Parathyroid adenoma (tissue), 2 donors: Measurements from ENCODE around the gene PLXNA2.

Experiments used
- H2AFZ ChIP-seq: fragments of 300-600 bp; sonication (generic); one replicate; pipeline ENCODE4 v1.7.0; 2017; ENCODE audit warnings: antibody characterized with exemption, mild to moderate bottlenecking
- H3K27ac ChIP-seq: fragments of 300-600 bp; sonication (generic); one replicate; pipeline ENCODE4 v1.7.0; 2017
- H3K27me3 ChIP-seq: fragments of 300-600 bp; sonication (generic); one replicate; pipeline ENCODE4 v1.7.0; 2017; ENCODE audit warnings: low read length; ENCODE audit not compliant: control insufficient read depth, insufficient read depth
- H3K36me3 ChIP-seq: fragments of 300-600 bp; sonication (generic); one replicate; pipeline ENCODE4 v1.7.0; 2017; ENCODE audit warnings: low read length; ENCODE audit not compliant: control insufficient read depth, insufficient read depth
- H3K4me1 ChIP-seq: fragments of 300-600 bp; sonication (generic); one replicate; pipeline ENCODE4 v1.7.0; 2017; ENCODE audit warnings: control low read depth
- H3K4me2 ChIP-seq: fragments of 300-600 bp; sonication (generic); one replicate; pipeline ENCODE4 v1.7.0; 2017; ENCODE audit warnings: low read length
- H3K4me3 ChIP-seq: fragments of 300-600 bp; sonication (generic); one replicate; pipeline ENCODE4 v1.7.0; 2017; ENCODE audit warnings: low read depth, low read length
- H3K79me2 ChIP-seq: fragments of 300-600 bp; sonication (generic); one replicate; pipeline ENCODE4 v1.7.0; 2017; ENCODE audit warnings: control low read depth
- H3K9ac ChIP-seq: fragments of 300-600 bp; sonication (generic); one replicate; pipeline ENCODE4 v1.7.0; 2017; ENCODE audit warnings: mild to moderate bottlenecking
- H3K9me3 ChIP-seq: fragments of 300-600 bp; sonication (generic); one replicate; pipeline ENCODE4 v1.7.0; 2017; ENCODE audit warnings: low read length; ENCODE audit not compliant: control insufficient read depth
- TF ChIP-seq, protein P1 (sequence below): fragments of 300-600 bp; sonication (generic); IDR thresholded peaks from one replicate; pipeline ENCODE4 v1.7.0; 2017; ENCODE audit warnings: antibody characterized with exemption, mild to moderate bottlenecking
- donor health status: primary hyperparathyroidism.

PLXNA2 gene

DNA sequence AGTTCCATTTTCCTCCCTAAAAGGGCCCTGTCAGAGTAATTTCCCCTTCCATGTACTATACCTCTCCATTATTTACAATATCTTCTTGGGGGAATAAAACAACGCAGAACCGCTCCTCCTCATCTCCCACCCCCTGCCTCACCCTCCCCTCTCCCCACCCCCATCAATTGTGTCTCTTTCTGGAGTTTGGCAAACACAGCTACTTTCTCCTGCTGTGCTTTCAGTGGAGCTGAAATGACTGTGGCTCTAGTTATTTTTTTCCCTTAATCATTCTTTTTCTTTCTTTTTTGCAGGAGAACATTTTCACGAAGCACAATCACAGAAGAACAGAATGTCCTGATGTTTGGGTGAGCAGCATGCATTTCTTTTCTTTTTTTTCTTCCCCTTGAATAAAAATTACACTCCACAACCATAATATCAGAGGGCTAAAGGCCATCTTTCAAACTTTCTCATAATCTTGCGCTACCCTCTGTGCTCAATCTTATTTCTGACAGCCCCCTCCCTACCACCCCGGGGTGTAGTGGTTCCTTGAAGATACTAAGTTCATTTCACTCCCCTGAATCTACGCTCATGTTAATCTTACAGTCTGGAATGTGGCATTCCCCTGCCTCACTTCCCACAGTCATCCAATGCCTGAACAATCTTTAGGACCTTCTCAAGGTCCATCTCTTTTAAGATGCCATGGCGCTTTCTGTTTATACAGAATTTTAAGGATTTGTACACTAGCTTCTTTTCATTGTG lies 8.8 kb upstream of the PLXNA2 start:
- H3K27ac ChIP-seq = no peak overlapping the region

DNA sequence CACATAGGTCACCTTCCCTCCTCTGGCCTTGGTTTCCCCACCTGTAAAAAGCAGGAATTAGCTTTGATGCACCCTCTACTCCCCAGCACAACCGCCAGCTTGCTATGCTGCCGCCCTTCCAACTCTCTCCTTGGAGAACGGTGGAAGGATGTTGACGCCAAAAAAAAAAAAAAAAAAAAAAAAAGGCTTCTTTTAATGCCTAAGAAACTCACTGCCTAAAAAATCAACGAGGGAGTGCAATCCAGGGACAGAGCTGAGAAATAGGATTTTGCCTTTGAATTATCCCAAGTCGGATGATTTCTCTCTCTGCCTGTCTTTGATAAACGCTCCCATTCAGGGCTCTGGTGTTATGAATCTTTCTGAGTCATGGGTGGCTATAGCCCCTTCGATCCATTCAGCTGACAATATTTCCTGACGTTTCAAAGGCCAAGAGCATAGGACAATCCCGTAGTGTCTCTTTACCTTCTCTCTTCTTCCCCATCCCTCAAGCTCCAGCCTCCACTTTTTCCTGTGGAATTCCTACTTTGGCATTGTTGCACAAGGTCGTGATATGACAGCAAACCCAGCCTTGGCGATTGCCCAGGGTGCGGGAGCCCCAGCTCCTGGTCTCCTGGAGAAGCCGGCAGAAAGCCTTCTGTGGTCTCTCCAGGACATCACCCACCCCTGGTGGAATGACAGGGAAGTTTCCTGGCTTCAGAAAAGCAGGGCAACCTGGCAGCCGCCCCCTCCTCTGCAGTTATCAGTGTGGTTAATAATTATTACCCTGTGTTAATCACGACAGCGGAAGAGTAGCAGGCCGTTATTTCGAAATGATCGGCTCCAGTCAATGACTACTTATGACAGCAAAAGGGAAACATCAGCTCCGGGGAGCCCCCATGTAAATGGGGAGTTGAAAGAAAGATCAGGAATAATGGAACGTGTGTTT lies 8.0 kb upstream of the PLXNA2 start:
- no peaks in the 10 kb centered on the region for H3K9me3 ChIP-seq
- H3K9ac ChIP-seq = no peak overlapping the region
- no peak overlapping the region for H3K4me2 ChIP-seq
- no peaks in the 10 kb centered on the region for H3K4me1 ChIP-seq
- no peak overlapping the region for H3K4me3 ChIP-seq
- TF ChIP-seq, protein P1, sequence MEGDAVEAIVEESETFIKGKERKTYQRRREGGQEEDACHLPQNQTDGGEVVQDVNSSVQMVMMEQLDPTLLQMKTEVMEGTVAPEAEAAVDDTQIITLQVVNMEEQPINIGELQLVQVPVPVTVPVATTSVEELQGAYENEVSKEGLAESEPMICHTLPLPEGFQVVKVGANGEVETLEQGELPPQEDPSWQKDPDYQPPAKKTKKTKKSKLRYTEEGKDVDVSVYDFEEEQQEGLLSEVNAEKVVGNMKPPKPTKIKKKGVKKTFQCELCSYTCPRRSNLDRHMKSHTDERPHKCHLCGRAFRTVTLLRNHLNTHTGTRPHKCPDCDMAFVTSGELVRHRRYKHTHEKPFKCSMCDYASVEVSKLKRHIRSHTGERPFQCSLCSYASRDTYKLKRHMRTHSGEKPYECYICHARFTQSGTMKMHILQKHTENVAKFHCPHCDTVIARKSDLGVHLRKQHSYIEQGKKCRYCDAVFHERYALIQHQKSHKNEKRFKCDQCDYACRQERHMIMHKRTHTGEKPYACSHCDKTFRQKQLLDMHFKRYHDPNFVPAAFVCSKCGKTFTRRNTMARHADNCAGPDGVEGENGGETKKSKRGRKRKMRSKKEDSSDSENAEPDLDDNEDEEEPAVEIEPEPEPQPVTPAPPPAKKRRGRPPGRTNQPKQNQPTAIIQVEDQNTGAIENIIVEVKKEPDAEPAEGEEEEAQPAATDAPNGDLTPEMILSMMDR = no peak
- H3K27me3 ChIP-seq = no peaks in the 10 kb centered on the region
- no peaks in the 10 kb centered on the region for H3K36me3 ChIP-seq
- H3K79me2 ChIP-seq = no peaks in the 10 kb centered on the region
- H3K27ac ChIP-seq = no peak overlapping the region
- H2AFZ ChIP-seq = no peak overlapping the region

More for the DNA sequence above, 8.8 kb upstream of the PLXNA2 start:
- H3K9me3 ChIP-seq = no peaks in the 10 kb centered on the region
- no peaks in the 10 kb centered on the region for H3K27me3 ChIP-seq
- H3K36me3 ChIP-seq = no peaks in the 10 kb centered on the region
- H2AFZ ChIP-seq = no peak overlapping the region
- TF ChIP-seq, protein P1 = no peak
- no peak overlapping the region for H3K4me2 ChIP-seq
- H3K4me3 ChIP-seq = no peak overlapping the region
- no peaks in the 10 kb centered on the region for H3K4me1 ChIP-seq
- no peak overlapping the region for H3K9ac ChIP-seq
- no peaks in the 10 kb centered on the region for H3K79me2 ChIP-seq

DNA sequence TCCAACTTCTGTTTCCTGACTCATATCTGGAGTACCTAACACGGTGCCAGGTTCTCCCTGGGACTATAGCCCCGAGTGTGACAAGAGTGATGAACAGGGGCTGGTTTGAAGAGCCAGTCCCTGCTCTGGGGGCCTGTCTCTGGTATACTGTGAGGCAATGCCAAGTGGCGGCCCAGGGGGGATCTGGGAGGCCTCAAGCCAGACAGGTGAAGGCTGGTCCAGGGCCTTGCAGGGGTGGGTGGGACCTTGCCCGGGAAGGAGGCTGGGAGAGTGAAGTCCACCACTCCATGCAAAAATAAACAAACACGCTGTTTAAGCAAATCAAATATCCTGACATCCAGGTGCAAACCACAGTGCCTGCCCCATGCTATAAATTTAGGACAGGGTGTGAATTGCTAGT lies 6.8 kb upstream of the PLXNA2 start:
- no peaks in the 10 kb centered on the region for H3K4me1 ChIP-seq
- no peaks in the 10 kb centered on the region for H3K9me3 ChIP-seq
- H3K4me3 ChIP-seq = no peak overlapping the region
- H2AFZ ChIP-seq = no peak overlapping the region
- no peak overlapping the region for H3K4me2 ChIP-seq
- H3K27ac ChIP-seq = no peak overlapping the region
- no peaks in the 10 kb centered on the region for H3K36me3 ChIP-seq
- H3K27me3 ChIP-seq = no peaks in the 10 kb centered on the region
- TF ChIP-seq, protein P1 = no peak
- no peaks in the 10 kb centered on the region for H3K79me2 ChIP-seq
- no peak overlapping the region for H3K9ac ChIP-seq

DNA sequence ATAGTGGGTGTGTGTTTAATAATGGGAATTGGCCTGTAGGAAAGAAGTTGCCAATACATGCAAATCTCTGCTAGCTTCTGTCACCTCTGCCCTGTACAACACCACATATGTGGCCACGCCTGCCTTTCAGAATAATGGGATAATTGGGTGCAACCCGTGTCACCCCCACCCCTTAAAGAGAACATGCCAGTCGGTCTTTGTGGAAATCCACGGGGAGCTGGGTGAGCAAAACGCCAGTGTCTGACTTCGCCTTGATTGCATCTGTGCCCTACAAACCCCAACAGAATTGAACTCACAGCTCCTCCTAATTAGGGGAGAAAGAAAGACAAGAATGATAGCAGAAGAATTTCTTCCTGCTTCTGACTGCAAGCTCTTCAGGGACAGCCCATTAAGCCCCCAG lies 6.4 kb upstream of the PLXNA2 start:
- no peak overlapping the region for H3K4me2 ChIP-seq
- H3K9me3 ChIP-seq = no peaks in the 10 kb centered on the region
- H2AFZ ChIP-seq = no peak overlapping the region
- TF ChIP-seq, protein P1 = no peak
- H3K27ac ChIP-seq = no peak overlapping the region
- no peak overlapping the region for H3K4me3 ChIP-seq
- H3K79me2 ChIP-seq = no peaks in the 10 kb centered on the region
- no peak overlapping the region for H3K9ac ChIP-seq
- H3K27me3 ChIP-seq = no peaks in the 10 kb centered on the region
- no peaks in the 10 kb centered on the region for H3K36me3 ChIP-seq
- no peaks in the 10 kb centered on the region for H3K4me1 ChIP-seq
